HEK293 (cell line): ENCODE results near the gene BICC1.

ENCODE experiments used
- CTCF ChIA-PET: fragments of 350-600 bp; formaldehyde crosslinking; extraction: SDS; loops from one replicate; lab custom pipeline; 2021; ENCODE audit warnings: antibody characterized with exemption; lab: Yijun Ruan, JAX
- POLR2A ChIA-PET: fragments of 300-600 bp; formaldehyde crosslinking; extraction: SDS; loops from one replicate; lab custom pipeline; 2020; ENCODE audit warnings: antibody characterized with exemption, inconsistent platforms; lab: Yijun Ruan, JAX
- H3K27ac ChIP-seq: fragments of 200-500 bp; sonication (Bioruptor generic); 2 replicates; pipeline ENCODE4 v1.5.1; 2014; ENCODE audit warnings: low read depth, low read length, control low read depth, inconsistent platforms; ENCODE audit errors: extremely low read depth
- H3K36me3 ChIP-seq, 2 experiments: fragments of 200-500 bp in 1 of 2; sonication (Bioruptor generic) in 1 of 2; 1 replicate in 1 of 2; 2 replicates in 1 of 2; pipeline ENCODE4 v1.5.1; 2014 to 2017; ENCODE audit warnings: inconsistent platforms in 2 of 2, low read length in 2 of 2; ENCODE audit not compliant: control insufficient read depth in 2 of 2, insufficient read depth in 1 of 2
- H3K4me1 ChIP-seq: fragments of 200-500 bp; sonication (Bioruptor generic); 2 replicates; pipeline ENCODE4 v1.5.1; 2014; ENCODE audit warnings: mild to moderate bottlenecking, low read length, inconsistent platforms; ENCODE audit not compliant: control insufficient read depth, insufficient read depth
- H3K4me3 ChIP-seq: 2 replicates; pipeline ENCODE4 v1.5.1; 2011; ENCODE audit warnings: low read depth, mild to moderate bottlenecking, control low read depth, low read length, moderate library complexity
- H3K9me3 ChIP-seq: fragments of 200-500 bp; sonication (Bioruptor generic); 2 replicates; pipeline ENCODE4 v1.5.1; 2014; ENCODE audit warnings: low read depth, low read length, inconsistent platforms; ENCODE audit not compliant: control insufficient read depth, insufficient read depth
- BCL11B ChIP-seq: fragments of 450-650 bp; formaldehyde crosslinking; IDR thresholded peaks from 2 replicates; pipeline ENCODE4 v1.5.1; 2016; ENCODE audit warnings: low read depth, missing biosample characterization, missing genetic modification characterization
- GLIS1 ChIP-seq: fragments of 450-650 bp; formaldehyde crosslinking; IDR thresholded peaks from 2 replicates; pipeline ENCODE4 v1.5.1; 2016; ENCODE audit warnings: missing biosample characterization, missing genetic modification characterization
- OVOL3 ChIP-seq: fragments of 450-650 bp; formaldehyde crosslinking; IDR thresholded peaks from 2 replicates; pipeline ENCODE4 v1.5.1; 2016; ENCODE audit warnings: missing biosample characterization, missing genetic modification characterization
- SP7 ChIP-seq: fragments of 450-650 bp; formaldehyde crosslinking; IDR thresholded peaks from 2 replicates; pipeline ENCODE4 v1.5.1; 2016; ENCODE audit warnings: missing biosample characterization, missing genetic modification characterization
- ZBTB17 ChIP-seq: fragments of 450-650 bp; formaldehyde crosslinking; IDR thresholded peaks from 2 replicates; pipeline ENCODE4 v1.5.1; 2016; ENCODE audit warnings: missing biosample characterization, missing genetic modification characterization
- ZNF138 ChIP-seq: fragments of 450-650 bp; formaldehyde crosslinking; IDR thresholded peaks from 2 replicates; pipeline ENCODE4 v1.5.1; 2016; ENCODE audit warnings: missing biosample characterization, missing genetic modification characterization, borderline replicate concordance
- ZNF221 ChIP-seq: fragments of 450-650 bp; formaldehyde crosslinking; IDR thresholded peaks from 2 replicates; pipeline ENCODE4 v1.5.1; 2017; ENCODE audit warnings: missing biosample characterization, missing genetic modification characterization, borderline replicate concordance
- ZNF341 ChIP-seq: fragments of 450-650 bp; formaldehyde crosslinking; IDR thresholded peaks from 2 replicates; pipeline ENCODE4; 2016; ENCODE audit warnings: low read depth, missing biosample characterization, missing genetic modification characterization
- ZNF354C ChIP-seq: fragments of 450-650 bp; formaldehyde crosslinking; IDR thresholded peaks from 2 replicates; pipeline ENCODE4 v1.5.1; 2016; ENCODE audit warnings: missing biosample characterization, missing genetic modification characterization, low read depth, borderline replicate concordance
- ZNF423 ChIP-seq: fragments of 450-650 bp; formaldehyde crosslinking; IDR thresholded peaks from 2 replicates; pipeline ENCODE4 v1.5.1; 2016; ENCODE audit warnings: missing biosample characterization, missing genetic modification characterization
- ZNF510 ChIP-seq: fragments of 450-650 bp; formaldehyde crosslinking; IDR thresholded peaks from 2 replicates; pipeline ENCODE4 v1.5.1; 2018; ENCODE audit warnings: mild to moderate bottlenecking, missing genetic modification characterization, missing biosample characterization; ENCODE audit not compliant: insufficient replicate concordance
- ZNF514 ChIP-seq: fragments of 450-650 bp; formaldehyde crosslinking; IDR thresholded peaks from 2 replicates; pipeline ENCODE4 v1.5.1; 2016; ENCODE audit warnings: missing biosample characterization, missing genetic modification characterization
- ZNF521 ChIP-seq: fragments of 450-650 bp; formaldehyde crosslinking; IDR thresholded peaks from 2 replicates; pipeline ENCODE4 v1.5.1; 2017; ENCODE audit warnings: missing biosample characterization, mild to moderate bottlenecking, missing genetic modification characterization
- ZNF629 ChIP-seq: fragments of 450-650 bp; formaldehyde crosslinking; IDR thresholded peaks from 2 replicates; pipeline ENCODE4 v1.5.1; 2017; ENCODE audit warnings: missing biosample characterization, missing genetic modification characterization
- ZNF660 ChIP-seq: fragments of 450-650 bp; IDR thresholded peaks from 2 replicates; pipeline ENCODE4 v1.5.1; 2018; ENCODE audit warnings: missing biosample characterization, mild to moderate bottlenecking, missing genetic modification characterization
- ZNF664 ChIP-seq: fragments of 450-650 bp; formaldehyde crosslinking; IDR thresholded peaks from 2 replicates; pipeline ENCODE4 v1.5.1; 2016; ENCODE audit warnings: missing biosample characterization, missing genetic modification characterization
- ZNF670 ChIP-seq: fragments of 450-650 bp; formaldehyde crosslinking; IDR thresholded peaks from 2 replicates; pipeline ENCODE4 v1.5.1; 2016; ENCODE audit warnings: missing biosample characterization, missing genetic modification characterization, low read depth
- ZNF76 ChIP-seq: fragments of 450-650 bp; formaldehyde crosslinking; IDR thresholded peaks from 2 replicates; pipeline ENCODE4; 2016; ENCODE audit warnings: low read depth, missing biosample characterization, missing genetic modification characterization, borderline replicate concordance
- ZNF768 ChIP-seq: fragments of 450-650 bp; formaldehyde crosslinking; IDR thresholded peaks from 2 replicates; pipeline ENCODE4 v1.5.1; 2018; ENCODE audit warnings: missing biosample characterization, mild to moderate bottlenecking, missing genetic modification characterization
- ZXDB ChIP-seq: fragments of 450-650 bp; formaldehyde crosslinking; IDR thresholded peaks from 2 replicates; pipeline ENCODE4 v1.5.1; 2016; ENCODE audit warnings: missing biosample characterization, missing genetic modification characterization
- TF ChIP-seq, protein P1 (sequence below): fragments of 450-650 bp; formaldehyde crosslinking; IDR thresholded peaks from 2 replicates; pipeline ENCODE4 v1.5.1; 2016; ENCODE audit warnings: missing biosample characterization, missing genetic modification characterization
- TF ChIP-seq, protein P2 (sequence below): fragments of 450-650 bp; formaldehyde crosslinking; IDR thresholded peaks from 2 replicates; pipeline ENCODE4 v1.5.0; 2017; ENCODE audit warnings: missing biosample characterization, missing genetic modification characterization, borderline replicate concordance
- TF ChIP-seq, protein P3 (sequence below): fragments of 450-650 bp; formaldehyde crosslinking; IDR thresholded peaks from 2 replicates; pipeline ENCODE4 v1.5.1; 2016; ENCODE audit warnings: missing biosample characterization, missing genetic modification characterization

BICC1 gene

DNA sequence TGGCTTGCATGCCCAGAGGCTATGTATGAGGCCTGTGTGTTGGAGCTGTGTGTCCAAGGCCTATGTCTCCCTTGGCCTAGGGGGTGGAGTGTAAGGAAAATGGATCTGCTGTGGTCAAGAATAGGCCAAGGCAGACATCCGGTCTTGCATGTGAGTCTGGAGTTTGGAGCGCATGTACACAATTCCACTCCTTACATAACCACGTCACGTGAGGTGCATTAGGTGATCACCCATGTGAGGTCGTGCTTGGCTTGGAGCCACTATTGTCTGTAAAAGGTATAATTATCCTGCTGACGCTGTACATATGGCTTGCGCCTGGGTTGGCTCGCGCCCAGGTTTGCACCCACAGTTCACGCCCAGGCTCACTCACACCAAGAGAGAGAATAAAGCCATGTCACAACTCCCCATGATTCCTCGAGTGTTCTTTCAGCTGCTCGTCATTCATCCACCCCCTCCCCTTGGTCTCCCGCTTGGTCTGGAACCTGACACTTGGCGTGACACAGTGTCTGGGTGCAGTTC, 105.5 kb downstream of the BICC1 start:
- no peaks in the 10 kb centered on the region for H3K36me3 ChIP-seq
- H3K4me3 ChIP-seq = no peak overlapping the region
- ChIA-PET POLR2A (no interaction called here), CTCF (no interaction called here)
- H3K4me1 ChIP-seq = no peaks in the 10 kb centered on the region
- TF ChIP-seq SP7 (tag by site-specific recombination) = peak; percentile 49
- no peak for TF ChIP-seq ZNF354C (tag by site-specific recombination)
- TF ChIP-seq, protein P1, sequence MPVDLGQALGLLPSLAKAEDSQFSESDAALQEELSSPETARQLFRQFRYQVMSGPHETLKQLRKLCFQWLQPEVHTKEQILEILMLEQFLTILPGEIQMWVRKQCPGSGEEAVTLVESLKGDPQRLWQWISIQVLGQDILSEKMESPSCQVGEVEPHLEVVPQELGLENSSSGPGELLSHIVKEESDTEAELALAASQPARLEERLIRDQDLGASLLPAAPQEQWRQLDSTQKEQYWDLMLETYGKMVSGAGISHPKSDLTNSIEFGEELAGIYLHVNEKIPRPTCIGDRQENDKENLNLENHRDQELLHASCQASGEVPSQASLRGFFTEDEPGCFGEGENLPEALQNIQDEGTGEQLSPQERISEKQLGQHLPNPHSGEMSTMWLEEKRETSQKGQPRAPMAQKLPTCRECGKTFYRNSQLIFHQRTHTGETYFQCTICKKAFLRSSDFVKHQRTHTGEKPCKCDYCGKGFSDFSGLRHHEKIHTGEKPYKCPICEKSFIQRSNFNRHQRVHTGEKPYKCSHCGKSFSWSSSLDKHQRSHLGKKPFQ (tag by site-specific recombination) = 0 out of 2 replicates have a peak, but pooled peaks have one; percentile 26
- no peak overlapping the region for H3K27ac ChIP-seq
- no peaks in the 10 kb centered on the region for H3K9me3 ChIP-seq

DNA sequence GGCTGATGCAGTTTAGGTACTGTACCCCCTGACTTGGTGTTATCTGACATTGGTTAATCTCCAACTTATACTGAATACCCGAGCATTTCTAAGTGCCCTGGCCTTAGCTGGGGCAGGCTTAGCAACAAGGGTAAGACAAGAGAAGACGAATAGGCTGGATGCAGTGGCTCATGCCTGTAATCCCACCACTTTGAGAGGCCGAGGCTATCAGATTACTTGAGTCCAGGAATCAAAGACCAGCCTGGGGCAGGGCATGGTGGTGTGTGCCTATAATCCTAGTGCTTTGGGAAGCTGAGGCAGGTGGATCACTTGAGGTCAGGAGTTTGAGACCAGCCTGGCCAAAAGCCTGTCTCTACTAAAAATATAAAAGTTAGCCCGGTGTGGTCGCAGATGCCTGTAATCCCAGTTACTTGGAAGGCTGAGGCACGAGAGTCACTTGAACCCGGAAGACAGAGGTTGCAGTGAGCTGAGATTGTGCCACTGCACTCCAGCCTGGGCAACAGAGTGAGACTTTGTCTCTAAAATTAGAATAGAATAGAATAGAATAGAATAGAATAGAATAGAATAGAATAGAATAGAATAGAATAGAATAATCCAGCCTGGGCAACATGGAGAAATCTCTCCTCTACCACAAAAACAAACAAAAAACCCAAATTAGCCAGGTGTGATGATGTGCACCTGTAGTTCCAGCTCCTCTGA, 108.9 kb downstream of the BICC1 start:
- H3K4me3 ChIP-seq = no peak overlapping the region
- no peaks in the 10 kb centered on the region for H3K4me1 ChIP-seq
- POLR2A ChIA-PET = no interaction called here
- H3K36me3 ChIP-seq = no peaks in the 10 kb centered on the region
- H3K9me3 ChIP-seq = no peaks in the 10 kb centered on the region
- CTCF ChIA-PET = interaction anchor here (0.9 to 1.3 kb wide), 2 partner anchors 12 kb away, joined by 3 to 4 read pairs; no protein-coding TSS in a partner anchor
- TF ChIP-seq ZXDB (tag by site-specific recombination) = no peak
- TF ChIP-seq BCL11B (tag by site-specific recombination) = no peak
- no peak for TF ChIP-seq ZNF660 (tag by site-specific recombination)
- H3K27ac ChIP-seq = no peak overlapping the region

DNA sequence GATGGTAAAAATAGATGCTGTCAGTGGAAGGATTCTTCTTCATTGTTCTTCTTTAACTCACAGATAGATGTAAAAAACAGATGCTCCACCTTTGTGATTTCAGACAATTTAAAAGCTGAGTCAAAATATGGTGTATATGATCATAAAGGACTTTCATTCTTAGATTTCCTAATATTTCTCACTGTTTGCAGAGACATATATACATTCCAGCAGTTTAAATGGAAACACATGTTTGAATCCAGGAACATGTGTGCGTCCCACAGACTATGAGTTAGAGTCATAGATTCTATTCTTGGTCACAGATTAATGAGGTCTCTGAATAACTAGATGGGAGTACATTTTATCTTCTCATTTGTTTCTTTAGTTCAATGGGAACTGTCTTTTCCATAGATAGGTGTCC, 109.6 kb downstream of the BICC1 start:
- Histone ChIP-seq H3K4me1 (no peaks in the 10 kb centered on the region), H3K36me3 (no peaks in the 10 kb centered on the region), H3K9me3 (no peaks in the 10 kb centered on the region)
- ChIA-PET CTCF (interaction anchor here (0.5 to 1.3 kb wide), 2 partner anchors 13 to 64 kb away, joined by 3 read pairs; no protein-coding TSS in a partner anchor), POLR2A (no interaction called here)
- TF ChIP-seq ZNF138 (tag by site-specific recombination) = no peak
- TF ChIP-seq ZNF221 = no peak
- TF ChIP-seq ZNF664 (tag by site-specific recombination) = no peak
- TF ChIP-seq ZNF510 (tag by site-specific recombination) = no peak
- TF ChIP-seq, all 188 proteins: peak for 0
- no peak overlapping the region for H3K27ac ChIP-seq
- H3K4me3 ChIP-seq = no peak overlapping the region

DNA sequence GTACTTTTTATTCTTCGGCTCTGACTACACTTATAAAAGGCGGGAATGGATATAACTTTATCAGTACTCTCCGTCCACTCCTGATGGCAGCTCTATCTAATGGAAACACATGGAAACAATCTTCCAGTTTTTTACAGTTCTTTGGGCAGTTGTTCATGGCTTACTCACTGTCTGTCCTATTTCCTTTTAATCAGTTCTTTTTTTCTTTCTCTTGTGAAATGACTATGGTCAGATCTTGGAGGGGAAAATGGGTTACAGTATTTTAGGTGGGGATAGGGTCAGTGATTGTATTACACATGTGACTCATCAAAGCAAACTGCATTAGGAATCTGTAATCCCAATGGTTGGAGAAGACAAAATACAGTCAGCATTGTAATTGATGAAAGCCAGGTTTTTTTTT, 112.4 kb downstream of the BICC1 start:
- no peak overlapping the region for H3K27ac ChIP-seq
- H3K36me3 ChIP-seq = no peaks in the 10 kb centered on the region
- ChIA-PET CTCF (no interaction called here), POLR2A (no interaction called here)
- no peak overlapping the region for H3K4me3 ChIP-seq
- no peaks in the 10 kb centered on the region for H3K9me3 ChIP-seq
- H3K4me1 ChIP-seq = no peaks in the 10 kb centered on the region
- no peak for TF ChIP-seq GLIS1 (tag by site-specific recombination)
- TF ChIP-seq ZNF76 = no peak
- no peak for TF ChIP-seq ZNF629
- no peak for TF ChIP-seq ZNF768 (tag by site-specific recombination)
- no peak for TF ChIP-seq OVOL3 (tag by site-specific recombination)
- TF ChIP-seq, protein P2, sequence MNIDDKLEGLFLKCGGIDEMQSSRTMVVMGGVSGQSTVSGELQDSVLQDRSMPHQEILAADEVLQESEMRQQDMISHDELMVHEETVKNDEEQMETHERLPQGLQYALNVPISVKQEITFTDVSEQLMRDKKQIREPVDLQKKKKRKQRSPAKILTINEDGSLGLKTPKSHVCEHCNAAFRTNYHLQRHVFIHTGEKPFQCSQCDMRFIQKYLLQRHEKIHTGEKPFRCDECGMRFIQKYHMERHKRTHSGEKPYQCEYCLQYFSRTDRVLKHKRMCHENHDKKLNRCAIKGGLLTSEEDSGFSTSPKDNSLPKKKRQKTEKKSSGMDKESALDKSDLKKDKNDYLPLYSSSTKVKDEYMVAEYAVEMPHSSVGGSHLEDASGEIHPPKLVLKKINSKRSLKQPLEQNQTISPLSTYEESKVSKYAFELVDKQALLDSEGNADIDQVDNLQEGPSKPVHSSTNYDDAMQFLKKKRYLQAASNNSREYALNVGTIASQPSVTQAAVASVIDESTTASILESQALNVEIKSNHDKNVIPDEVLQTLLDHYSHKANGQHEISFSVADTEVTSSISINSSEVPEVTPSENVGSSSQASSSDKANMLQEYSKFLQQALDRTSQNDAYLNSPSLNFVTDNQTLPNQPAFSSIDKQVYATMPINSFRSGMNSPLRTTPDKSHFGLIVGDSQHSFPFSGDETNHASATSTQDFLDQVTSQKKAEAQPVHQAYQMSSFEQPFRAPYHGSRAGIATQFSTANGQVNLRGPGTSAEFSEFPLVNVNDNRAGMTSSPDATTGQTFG = no peak
- no peak for TF ChIP-seq ZNF514 (tag by site-specific recombination)
- no peak for TF ChIP-seq ZBTB17
- TF ChIP-seq ZNF670 (tag by site-specific recombination) = no peak
- TF ChIP-seq, protein P3, sequence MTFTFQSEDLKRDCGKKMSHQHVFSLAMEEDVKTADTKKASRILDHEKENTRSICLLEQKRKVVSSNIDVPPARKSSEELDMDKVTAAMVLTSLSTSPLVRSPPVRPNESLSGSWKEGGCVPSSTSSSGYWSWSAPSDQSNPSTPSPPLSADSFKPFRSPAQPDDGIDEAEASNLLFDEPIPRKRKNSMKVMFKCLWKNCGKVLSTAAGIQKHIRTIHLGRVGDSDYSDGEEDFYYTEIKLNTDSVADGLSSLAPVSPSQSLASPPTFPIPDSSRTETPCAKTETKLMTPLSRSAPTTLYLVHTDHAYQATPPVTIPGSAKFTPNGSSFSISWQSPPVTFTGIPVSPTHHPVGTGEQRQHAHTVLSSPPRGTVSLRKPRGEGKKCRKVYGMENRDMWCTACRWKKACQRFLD (tag by site-specific recombination) = no peak
- TF ChIP-seq ZNF423 = no peak
- TF ChIP-seq ZNF521 (tag by site-specific recombination) = no peak
- no peak for TF ChIP-seq ZNF664 (tag by site-specific recombination)
- no peak for TF ChIP-seq ZNF341 (tag by site-specific recombination)
